GM18499 (cell line): ENCODE results near the gene RBBP4.
A peak's percentile ranks its signal among the peaks of the same experiment; 100 is the strongest.
"Not testable (repeated sequence)": the region's sequence is repeated elsewhere in the genome, so short reads cannot be mapped to it uniquely, and the experiment has no call there.

Experiments used
- ATAC-seq: cut with Tn5 transposase; IDR thresholded peaks from one replicate; pipeline ENCODE4 v1.9.1; 2021; ENCODE audit warnings: moderate number of reproducible peaks; ENCODE audit not compliant: insufficient read depth, unreplicated experiment

The RBBP4 gene

GRCh38 chr1:32636914-32637645, 13.9 kb upstream of the RBBP4 start:
- no peak for ATAC-seq

GRCh38 chr1:32639489-32640075, 11.4 kb upstream of the RBBP4 start:
- no peak for ATAC-seq

- not testable (repeated sequence) for ATAC-seq
Observed at GRCh38 chr1:32642292-32642827, 8.6 kb upstream of the RBBP4 start.

GRCh38 chr1:32644426-32644825, 6.6 kb upstream of the RBBP4 start:
- ATAC-seq: no peak

GRCh38 chr1:32647308-32648134, 3.5 kb upstream of the RBBP4 start:
- ATAC-seq: no peak

- ATAC-seq: peak; percentile 68
Observed at GRCh38 chr1:32650248-32650751, 708 bp upstream of the RBBP4 start, which contains the start of gene ZBTB8OS. ZBTB8OS (minus strand) TSS chr1:32650550; CDS start chr1:32650529, 21 bp downstream.

GRCh38 chr1:32651461-32652073, 559 bp downstream of the RBBP4 start:
- peak; percentile 2 for ATAC-seq

GRCh38 chr1:32652244-32652962, 1.4 kb downstream of the RBBP4 start:
- ATAC-seq: no peak

- no peak for ATAC-seq
Observed at GRCh38 chr1:32659581-32659980, 8.6 kb downstream of the RBBP4 start.

GRCh38 chr1:32665915-32666314, 14.9 kb downstream of the RBBP4 start:
- no peak for ATAC-seq

GRCh38 chr1:32666901-32667566, 16.0 kb downstream of the RBBP4 start:
- no peak for ATAC-seq

GRCh38 chr1:32668716-32669115, 17.7 kb downstream of the RBBP4 start:
- ATAC-seq: not testable (repeated sequence)

- ATAC-seq: no peak
Observed at GRCh38 chr1:32676945-32677344, 25.9 kb downstream of the RBBP4 start.

GRCh38 chr1:32679993-32680392, 29.0 kb downstream of the RBBP4 start:
- ATAC-seq: not testable (repeated sequence)

- ATAC-seq: no peak
Observed at GRCh38 chr1:32680642-32681041, 29.6 kb downstream of the RBBP4 start.

GRCh38 chr1:32681509-32681908, 30.5 kb downstream of the RBBP4 start:
- ATAC-seq: no peak

GRCh38 chr1:32681999-32682398, 31.0 kb downstream of the RBBP4 start:
- ATAC-seq: no peak

GRCh38 chr1:32683397-32683796, 32.4 kb downstream of the RBBP4 start:
- no peak for ATAC-seq
